Sciatic nerve (tissue), 2 donors: ENCODE measurements around the gene TUBGCP3. TPM values are rescaled to one million over a fixed set of nuclear protein-coding genes. Genes with fewer than 3 reads are reported as not detected.

ENCODE experiments used
- ATAC-seq: fragments of 200-7000 bp; cut with Tn5 transposase; one replicate; pipeline ENCODE4 v1.9.1; 2020; ENCODE audit warnings: mild to moderate bottlenecking, moderate library complexity
- DNase-seq: peaks from one replicate; pipeline ENCODE4 v3.0.0-alpha.2; 2020; ENCODE audit warnings: low spot score
- intact Hi-C: fragments of 100-400 bp; cut with DNase I; formaldehyde crosslinking; loops from one replicate; pipeline ENCODE4 v1.14.2; 2022
- total RNA-seq: library from RNA; stranded (reverse); fragmentation: NEBNext Ultra II Directional; extraction: Animal tissue kit (Norgen Biotek cat#: 25700); gene quantifications from one replicate; pipeline ENCODE4 v1.2.1, GENCODE V29; 2021
- donor health status: DM: no; HTN: no; CAD: no.
- donor health status: DM: no; HTN: no; CAD: no.

The TUBGCP3 gene
- total RNA-seq, 1 donor from 2014 or later = 48.9 TPM

DNA sequence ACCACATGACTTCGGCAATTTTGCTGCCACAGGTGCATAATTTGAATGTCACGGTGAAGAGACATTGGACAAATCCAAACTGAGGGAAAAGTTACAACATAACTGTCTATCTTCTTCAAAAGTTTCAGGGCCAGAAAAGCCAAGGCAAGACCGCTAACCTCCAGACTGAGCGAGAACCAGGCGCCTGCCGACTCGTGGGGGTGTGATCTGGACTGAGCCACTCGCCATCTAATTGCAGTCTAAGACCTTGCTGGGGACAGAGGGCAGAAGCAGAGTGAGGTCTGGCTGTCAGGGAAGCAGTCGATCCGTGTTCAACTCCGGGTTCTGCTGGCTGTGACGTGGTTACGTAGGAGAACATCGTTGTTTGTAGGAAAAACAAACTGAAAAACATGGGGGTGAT lies 123.2 kb downstream of the TUBGCP3 start:
- DNase-seq (no peak), ATAC-seq (no peak)
- intact Hi-C loops = no loop called here

- intact Hi-C loops = no loop called here
- DNase-seq = no peak
- no peak for ATAC-seq
Observed at GRCh38 chr13:112462408-112462807, 125.5 kb downstream of the TUBGCP3 start.

DNA sequence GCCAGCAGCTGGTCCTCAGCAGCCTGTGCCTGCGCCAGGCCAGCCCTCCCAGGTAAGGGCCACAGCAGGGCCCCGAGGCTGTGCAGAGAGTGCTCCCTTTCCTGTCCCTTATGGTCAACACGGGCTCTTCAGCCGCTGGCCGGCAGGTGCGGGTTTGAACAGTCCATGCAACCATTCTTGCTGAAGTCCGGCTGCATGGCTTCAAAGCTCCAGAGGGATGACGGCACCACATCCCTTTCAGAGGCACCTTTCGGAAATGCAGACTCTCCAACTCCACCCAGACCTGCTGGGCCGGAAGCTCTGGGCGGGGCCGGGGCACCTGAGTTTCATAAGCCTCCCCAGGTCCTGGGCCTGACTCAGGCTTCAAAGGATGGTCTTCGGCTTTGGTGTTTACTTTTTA lies 130.5 kb downstream of the TUBGCP3 start:
- intact Hi-C loops = no loop called here
- ATAC-seq (no peak), DNase-seq (no peak)

DNA sequence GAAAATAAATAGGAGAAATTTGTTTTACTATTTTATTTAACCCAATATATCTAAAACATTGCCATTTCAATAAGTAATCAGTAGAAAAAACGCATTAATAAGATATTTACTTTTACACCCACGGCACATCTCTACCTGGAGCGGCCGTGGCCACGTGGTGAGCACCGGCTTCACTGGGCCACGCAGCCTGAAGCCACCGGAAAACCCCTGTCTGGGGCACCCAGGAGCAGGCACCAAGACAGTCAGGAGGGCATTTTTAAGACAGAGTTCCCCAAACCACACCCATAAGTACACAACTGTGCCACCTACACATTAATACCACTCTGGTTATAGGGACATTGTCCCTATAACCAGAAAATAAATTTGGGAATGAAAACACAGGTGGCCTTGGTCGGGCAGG lies 130.9 kb downstream of the TUBGCP3 start:
- DNase-seq (no peak), ATAC-seq (no peak)
- intact Hi-C loops = no loop called here

DNA sequence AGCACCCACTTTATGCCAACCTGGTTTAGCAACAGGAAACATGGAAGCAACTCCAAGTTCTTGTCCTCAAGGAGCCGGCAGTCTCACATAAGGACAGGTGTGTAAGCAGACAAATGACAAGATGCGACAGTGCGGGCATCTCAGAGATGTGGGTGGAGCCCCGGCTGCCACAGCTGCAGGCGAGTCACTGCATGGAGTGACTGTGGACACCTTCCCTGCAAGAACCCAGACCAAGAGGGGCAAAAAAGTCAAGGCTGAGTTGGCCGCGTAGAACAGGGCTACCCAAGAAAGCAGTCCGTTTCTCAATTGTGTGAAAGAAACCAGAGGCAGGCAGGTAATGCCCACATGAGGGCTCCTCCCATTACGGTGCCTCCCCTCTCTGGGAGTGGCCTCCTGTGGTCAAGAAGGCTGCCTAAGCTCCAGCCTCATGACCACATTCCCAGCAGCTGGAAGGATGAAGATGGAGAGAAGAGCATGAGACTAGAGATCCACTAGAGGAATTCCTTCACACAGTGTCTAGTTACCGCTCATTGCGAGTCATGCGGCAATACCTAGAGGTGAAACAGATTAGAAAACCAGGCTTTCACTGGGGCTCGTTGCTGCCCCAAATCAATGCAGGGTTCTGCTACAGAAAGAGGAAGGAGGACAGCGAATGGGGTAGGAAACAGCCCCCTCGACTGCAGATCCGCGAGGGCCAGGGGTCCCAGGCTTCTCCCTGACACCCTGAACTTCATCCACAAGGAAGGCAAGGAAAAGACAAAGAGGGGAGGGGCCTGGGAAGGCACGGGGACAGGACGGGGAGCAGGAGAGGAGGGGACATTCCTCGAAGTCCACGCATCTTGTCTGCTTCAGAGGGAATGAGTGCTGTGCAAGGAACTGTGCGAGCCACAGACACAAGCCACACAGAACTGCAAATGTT lies 131.6 kb downstream of the TUBGCP3 start:
- ATAC-seq (no peak), DNase-seq (no peak)
- intact Hi-C loops = no loop called here

DNA sequence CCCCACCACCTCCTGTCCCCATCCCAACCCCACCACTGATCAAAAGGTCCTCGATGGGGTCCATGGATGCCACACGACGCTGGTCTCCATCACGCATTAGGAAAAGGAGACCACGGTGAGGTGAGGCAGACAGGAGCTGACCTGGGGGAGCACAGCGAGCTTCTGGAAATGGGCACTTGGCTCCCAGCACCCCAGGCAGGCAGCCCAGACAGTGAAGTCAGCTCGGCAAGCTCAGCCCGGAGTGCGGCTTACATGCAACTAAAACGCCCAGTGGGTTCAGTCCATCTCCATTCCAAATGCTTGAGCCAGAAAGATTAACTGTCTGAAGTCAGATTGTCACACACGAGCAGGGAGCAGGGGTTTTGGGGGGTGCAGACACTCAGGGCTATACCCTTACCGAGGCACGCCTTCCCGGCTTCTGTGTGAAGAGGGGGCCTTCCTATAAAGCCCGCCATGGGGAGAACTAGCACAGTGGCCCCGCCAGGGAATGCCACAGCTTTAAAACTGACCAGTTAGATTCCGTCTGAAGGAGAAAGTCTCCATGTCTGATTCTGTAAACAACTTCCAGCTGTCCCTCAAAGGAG lies 132.4 kb downstream of the TUBGCP3 start:
- no peak for ATAC-seq
- intact Hi-C loops = no loop called here
- DNase-seq = no peak

- ATAC-seq (no peak), DNase-seq (no peak)
- intact Hi-C loops = no loop called here
Observed at GRCh38 chr13:112454648-112455334, 133.2 kb downstream of the TUBGCP3 start.

- DNase-seq = no peak
- intact Hi-C loops = no loop called here
- ATAC-seq = no peak
Observed at GRCh38 chr13:112453874-112454647, 133.9 kb downstream of the TUBGCP3 start.

DNA sequence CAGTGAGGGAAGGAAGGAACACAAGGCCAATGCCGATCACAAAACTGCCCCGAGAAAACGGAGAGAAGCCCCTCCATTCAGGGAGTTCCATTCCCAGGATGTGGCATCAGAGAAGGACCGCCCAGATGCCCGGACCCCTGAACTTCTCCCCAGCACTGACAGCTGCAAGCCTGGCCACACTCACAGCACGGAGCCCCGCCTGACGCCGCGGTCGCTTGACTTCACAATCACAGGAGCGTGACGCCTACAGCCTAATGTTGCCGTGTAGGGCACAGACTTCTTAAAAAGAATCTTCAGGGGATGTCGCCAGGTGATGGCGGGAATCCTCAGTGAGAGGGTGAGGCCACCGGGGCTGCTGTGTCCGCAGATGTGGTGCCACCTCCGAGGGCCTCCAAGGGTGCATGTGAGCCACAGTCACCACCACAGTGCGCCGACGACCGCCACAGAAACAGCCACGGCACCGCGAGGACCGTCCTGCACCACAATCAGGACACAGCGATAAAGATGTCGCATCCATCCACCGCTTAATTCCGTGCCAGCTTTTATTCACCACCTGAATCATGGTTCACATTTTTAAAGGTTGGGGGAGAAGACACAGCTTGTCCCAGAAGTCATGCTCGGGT lies 134.6 kb downstream of the TUBGCP3 start:
- DNase-seq = no peak
- intact Hi-C loops = no loop called here

DNA sequence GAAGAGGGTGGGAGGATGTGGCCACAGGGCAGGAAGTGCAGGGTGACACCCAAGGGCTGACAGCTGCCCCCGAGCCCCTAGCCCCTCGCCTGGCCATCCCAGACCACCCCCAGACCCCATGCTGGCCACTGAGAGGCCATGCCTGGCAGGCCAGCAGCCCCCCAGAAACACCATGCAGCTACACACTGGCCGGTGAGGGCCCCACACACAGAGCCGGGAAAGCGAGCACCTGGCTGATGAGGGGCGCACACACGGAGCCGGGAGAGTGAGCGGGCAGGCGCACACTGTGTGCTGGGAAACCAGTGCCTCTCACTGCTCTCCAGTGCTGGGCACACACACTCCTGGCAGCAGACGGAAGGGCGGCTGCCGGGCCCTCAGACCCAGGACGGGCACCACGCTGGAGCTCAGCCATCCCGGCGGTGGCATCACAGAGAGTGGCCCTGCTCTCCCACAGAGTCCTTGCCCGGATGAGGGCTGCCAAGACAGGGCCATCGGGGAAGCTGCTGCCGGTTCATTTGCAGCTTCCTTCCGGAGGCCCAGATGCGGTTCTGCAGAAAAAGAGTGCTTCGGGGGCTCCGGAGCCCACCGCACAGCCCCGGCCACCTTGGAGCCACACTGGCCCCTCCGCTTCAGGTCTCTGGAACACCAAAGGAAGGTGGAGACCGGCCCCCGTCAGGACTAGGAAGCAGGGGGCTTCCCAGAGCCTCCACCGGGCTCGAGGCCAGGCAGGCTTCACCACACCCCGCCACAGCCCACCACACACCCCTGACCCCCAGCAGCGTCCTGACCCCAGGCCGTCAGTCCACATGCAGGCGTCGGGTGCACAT lies 135.4 kb downstream of the TUBGCP3 start:
- ATAC-seq (no peak), DNase-seq (no peak)
- intact Hi-C loops = no loop called here

More for the DNA sequence above, 134.6 kb downstream of the TUBGCP3 start:
- ATAC-seq = no peak

DNA sequence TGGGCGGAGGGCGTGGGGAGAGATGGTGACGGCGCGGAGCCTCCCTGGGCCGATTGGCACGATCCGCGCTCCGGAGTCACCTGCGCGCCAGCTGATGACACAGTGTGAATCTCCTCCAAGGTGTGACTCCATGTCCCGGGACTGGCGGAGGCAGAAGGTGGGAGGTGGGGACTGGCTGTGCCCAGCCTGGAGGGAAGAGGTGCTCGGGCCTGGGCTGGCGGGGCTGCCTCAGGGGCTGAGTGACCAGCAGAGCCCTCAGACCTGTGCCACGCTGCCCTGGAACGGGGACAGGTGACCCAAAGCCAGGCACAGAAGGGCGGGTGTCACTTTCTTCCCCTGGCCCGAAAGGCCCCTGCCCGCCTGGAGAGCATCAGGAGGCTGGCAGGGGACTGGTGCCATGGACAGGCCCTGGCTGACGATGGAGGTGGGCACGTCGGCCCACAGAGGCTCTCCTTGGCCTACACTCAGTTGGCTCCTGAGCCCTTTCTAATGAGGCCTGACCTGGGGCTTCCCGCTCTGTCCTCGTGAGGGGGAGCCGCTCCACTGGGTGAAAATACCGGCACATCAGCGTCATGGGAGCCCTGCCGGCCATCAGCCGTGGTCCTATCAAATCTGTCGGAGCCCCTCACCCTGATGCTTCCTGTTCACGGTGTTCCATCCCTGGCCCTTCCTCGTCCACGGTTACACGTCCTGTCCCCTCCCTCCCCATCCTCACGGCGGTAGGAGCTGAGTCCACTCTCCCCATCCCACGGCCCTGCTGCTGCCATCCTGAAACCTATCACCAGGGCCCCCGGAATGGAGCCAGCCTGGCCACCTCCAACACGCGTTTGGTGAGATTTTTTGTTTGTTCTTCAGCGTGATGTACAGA lies 136.2 kb downstream of the TUBGCP3 start:
- DNase-seq = no peak
- no peak for ATAC-seq
- intact Hi-C loops = no loop called here

DNA sequence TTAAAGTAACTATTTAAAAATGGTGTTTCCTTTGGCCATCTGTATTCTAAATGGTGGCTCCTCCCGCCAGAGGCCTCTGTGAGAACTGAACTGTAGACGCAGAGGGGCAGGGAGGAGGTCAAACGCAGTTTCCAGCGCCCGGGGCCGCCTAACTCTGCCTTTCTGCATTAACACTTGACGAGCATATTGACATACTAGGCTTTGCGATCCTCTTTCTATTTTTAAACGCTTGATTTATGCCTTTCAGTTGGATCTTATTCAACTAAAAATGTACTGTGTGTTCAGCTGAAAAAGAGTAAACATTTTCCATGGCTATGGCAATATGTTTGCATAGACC lies 137.1 kb downstream of the TUBGCP3 start:
- no peak for ATAC-seq
- intact Hi-C loops = no loop called here
- DNase-seq = no peak

GRCh38 chr13:112450118-112450903 lies 137.6 kb downstream of the TUBGCP3 start:
- DNase-seq = no peak
- intact Hi-C loops = no loop called here

DNA sequence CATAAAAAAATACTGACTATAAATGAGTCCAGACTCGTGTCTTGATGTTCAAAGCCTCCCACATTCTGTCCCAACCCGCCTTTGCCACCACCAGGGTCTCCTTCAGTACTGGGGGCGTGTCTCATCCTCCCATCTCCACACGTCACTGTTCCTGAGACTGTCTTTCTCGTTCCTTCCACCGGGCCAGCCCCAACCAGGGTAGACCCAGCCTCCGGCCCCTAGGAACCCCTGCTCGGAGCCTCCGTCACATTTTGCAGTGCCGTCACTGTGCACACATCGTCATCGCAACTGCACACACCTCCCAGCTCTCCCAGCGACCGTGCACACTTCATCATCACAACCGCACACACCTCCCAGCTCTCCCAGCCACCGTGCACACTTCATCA lies 138.4 kb downstream of the TUBGCP3 start:
- no peak for ATAC-seq

More at GRCh38 chr13:112450118-112450903, 137.6 kb downstream of the TUBGCP3 start:
- no peak for ATAC-seq

DNA sequence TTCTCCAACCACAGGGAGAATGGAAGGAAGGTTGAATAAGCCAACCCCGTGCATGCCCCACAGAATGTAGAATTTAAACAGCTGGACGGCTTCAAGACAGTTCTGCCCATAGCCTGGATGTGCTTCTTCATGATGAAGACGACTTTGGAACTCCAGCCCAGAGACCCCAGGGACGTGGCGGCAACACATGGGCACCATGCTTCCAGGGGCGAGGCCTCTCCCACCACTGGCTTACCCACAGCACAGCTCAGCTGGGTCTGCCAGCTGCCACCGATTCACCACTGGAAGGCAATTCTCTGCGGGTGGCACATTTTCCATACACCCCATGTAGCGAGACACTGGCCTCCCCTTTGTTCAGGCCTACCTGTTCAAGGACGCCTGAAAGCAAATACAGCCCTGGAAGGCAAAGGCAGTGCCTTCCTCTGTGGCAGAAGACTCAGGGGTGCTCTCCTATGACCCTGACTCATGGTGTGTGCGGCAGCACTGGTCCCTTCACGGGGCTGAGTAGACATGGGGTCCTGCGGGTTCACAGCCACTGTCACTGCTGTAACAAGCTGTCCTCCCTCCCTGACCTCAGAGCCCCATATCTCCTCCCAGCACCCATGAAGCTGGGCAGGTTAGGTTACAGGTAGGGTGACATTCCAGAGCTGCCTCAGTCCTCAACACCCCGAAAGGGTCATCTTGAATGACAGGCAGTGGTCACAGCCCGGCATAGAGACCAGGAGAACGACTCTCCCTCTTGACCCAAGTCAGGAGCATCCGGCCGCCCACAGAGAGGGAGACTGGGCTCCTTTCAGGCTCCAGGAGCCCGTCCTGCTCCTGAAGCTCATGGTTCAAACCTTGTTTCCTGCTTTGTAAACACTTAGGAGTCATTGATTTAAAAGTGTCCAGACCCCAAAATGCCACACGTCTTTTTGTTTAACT lies 139.1 kb downstream of the TUBGCP3 start:
- ATAC-seq (no peak), DNase-seq (no peak)
- intact Hi-C loops = loop anchor here (5.0 kb wide), 1 partner anchor 977 kb away; no protein-coding TSS in a partner anchor

More for the DNA sequence above, 138.4 kb downstream of the TUBGCP3 start:
- DNase-seq = no peak
- intact Hi-C loops = loop anchor here (5.0 kb wide), 1 partner anchor 977 kb away; no protein-coding TSS in a partner anchor
